CD4-positive, alpha-beta T cell treated with Interleukin-17A for 1 hour (primary cell): ENCODE measurements around the gene CCDC71L.

ENCODE experiments used
- DNase-seq: peaks from one replicate; pipeline ENCODE4 v3.0.0-alpha.2; 2020

CCDC71L gene

DNA sequence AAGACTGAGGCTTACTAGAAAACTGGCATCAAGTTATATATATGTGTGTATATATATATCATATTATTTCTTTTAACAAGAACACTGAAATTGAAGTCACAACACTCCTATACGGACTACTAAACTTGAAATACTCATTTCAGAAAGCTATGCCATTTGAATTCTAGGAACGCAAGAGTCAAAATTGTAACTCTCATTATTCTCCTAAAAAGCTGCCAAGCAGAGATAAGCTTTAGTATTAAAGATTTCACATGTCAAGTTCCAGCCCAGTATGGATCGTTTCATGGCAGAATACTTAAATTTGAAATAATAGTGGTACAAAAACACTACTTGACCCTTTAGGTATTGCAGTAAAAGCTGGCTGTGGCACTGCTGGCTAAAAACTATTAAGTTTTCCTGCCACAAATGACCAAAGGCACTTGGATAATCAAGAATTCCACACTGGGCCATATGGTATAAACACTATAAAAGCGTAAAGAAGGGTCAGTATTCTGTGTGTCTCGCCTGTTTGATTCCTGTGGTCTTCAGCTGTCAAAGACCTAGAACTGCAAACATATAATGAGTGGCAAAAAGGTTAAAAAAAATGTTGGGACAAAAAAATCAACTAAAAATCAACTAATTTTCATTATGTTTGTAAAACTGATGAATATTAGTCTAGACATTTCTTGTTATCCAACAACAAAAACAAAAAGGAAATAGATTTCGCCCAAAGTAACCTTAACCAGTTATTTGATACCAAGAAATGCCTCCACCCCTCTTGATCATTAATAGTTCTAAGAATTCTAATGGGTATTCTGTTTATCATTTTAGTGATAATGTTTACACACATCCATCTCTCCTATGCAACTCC, 2.4 kb downstream of the CCDC71L start:
- DNase-seq, result no peak

- DNase-seq, result no peak
Observed at GRCh38 chr7:106657085-106657991, 3.6 kb downstream of the CCDC71L start.

DNA sequence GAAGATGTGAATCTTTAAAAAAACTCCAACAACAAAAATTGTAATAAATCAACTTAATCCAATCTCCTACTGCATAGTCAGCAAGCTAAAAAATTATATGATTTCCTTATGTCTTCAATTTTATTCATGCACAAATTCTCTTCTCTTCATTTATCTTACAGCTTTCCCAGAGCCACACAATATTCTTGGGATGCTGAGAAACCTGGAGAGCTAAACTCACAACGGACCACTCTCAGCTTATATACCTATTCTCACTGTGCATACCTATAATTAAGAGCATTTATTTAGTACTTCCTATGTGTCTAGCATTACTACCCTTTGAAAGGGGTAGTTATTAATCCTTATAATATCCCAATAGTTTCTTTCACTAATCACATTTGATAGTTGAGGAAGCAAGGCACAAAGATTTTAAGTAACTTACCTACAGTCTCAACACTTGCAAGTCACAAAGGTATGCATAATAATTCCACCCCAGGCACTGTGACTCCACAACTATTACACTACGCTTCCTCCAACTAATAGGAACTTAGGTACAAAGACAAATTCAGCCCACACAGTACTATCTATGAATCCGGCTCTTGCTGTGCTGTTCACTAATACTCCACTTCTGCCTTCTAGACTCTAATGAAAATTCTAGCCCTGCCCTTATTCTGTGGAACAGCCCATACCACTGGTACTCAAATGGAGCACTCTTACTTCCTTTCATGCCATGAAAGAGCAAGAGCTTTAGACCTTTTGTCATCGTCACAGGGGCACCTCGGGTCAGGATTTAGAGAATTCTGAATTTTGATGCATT, 5.1 kb downstream of the CCDC71L start:
- no peak for DNase-seq

DNA sequence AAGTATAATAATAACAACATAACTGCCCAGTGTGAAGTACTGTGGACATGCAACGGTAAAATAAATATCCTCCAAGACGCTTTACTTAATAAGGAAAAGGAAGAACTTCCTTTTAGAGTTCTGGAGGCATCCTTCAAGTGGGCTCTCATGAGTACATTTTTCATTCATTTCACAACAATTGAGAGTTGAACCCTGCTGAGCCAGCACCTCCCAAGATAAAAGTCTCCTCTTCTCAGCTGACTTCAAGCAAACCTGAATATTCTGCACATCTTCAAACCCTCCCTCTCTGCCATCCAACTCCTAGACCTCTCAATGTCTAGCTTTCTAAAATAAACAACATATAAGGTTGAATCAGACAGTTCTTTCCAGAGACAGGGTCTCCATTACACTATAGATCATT, 7.5 kb downstream of the CCDC71L start:
- DNase-seq, result no peak

DNA sequence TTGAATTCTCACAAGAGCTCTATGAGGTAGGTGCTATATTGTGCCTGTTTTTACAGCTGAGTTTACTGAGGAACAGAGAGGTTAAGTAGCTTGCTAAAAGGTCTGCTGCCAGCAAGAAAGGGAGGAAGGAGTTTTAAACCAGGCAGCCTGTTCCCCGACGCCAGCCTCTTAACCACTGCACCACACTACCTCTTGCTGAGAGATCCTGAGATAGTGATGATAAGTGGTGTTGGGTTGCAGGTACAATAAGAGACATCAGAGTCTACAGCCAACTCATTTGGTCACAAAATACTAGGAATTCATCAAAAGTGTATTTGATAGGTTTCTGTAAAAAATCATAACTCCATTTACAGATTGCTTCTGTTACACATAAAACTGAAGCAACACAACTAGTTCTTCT, 8.0 kb downstream of the CCDC71L start:
- DNase-seq, result no peak

DNA sequence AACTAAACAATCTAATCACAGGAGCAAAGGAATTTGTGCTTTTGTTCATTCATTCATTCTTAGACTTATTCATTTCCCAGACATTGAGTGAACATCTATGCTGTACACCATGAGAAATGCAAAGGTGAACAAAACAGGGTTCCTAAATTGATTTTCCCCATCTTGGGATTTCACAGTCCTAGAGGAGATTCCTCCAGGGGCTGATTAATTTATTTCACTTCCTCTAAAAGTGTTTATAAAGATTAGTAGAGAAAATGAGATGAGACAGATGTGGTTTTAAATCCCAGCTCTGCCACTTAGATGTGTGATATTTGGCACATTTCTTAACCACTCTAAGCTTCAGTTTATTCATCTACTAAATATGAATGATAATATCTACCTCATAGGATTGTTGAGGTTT, 8.9 kb downstream of the CCDC71L start:
- DNase-seq, result no peak

- no peak for DNase-seq
Observed at GRCh38 chr7:106646256-106646655, 14.7 kb downstream of the CCDC71L start.

- DNase-seq, result no peak
Observed at GRCh38 chr7:106644999-106645398, 16.0 kb downstream of the CCDC71L start.

GRCh38 chr7:106643216-106644000, 17.6 kb downstream of the CCDC71L start:
- no peak for DNase-seq

- DNase-seq, result no peak
Observed at GRCh38 chr7:106641416-106641815, 19.5 kb downstream of the CCDC71L start.

GRCh38 chr7:106640368-106641141, 20.4 kb downstream of the CCDC71L start:
- no peak for DNase-seq

- DNase-seq, result no peak
Observed at GRCh38 chr7:106639476-106640334, 21.3 kb downstream of the CCDC71L start.

- no peak for DNase-seq
Observed at GRCh38 chr7:106635411-106635810, 25.5 kb downstream of the CCDC71L start.

DNA sequence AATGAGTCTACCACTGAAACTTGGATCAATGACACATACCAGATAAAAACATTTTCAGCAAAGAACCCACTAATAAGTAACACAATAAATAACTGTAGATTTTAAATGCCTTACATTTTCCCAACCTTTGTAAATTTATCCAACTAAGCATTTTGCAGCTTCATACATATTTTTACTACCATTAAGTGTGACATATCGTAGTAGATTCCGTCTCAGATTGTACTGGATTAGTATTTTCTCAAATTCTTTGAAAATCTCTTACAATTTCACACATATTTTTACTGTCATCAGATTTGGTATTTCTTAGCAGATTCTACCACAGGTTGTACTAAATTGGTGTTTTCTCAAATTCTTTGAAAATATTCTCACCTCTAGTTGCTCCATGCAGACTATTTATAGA, 26.0 kb downstream of the CCDC71L start:
- DNase-seq, result no peak

GRCh38 chr7:106630648-106631047, 30.3 kb downstream of the CCDC71L start:
- no peak for DNase-seq

DNA sequence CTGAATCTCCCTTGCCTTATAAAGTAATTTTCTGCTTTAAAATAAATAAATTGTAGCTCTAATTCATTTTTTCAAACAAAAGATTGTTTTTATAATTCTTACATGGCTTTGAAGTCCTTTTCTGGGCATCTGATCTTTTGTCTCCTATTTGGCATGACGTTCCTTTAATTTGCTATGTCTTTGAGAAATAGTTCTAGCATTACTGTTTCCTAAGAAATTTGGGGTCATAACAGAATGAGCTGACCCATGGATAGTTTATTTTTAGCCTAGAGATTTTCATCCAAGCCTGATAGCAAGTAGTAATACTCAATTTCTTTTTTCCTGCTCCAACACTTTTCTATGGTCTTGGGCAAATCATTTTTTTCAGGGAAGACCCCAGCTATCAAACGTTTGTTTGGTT, 31.4 kb downstream of the CCDC71L start:
- DNase-seq, result no peak

- no peak for DNase-seq
Observed at GRCh38 chr7:106626376-106627164, 34.4 kb downstream of the CCDC71L start.

GRCh38 chr7:106625678-106626301, 35.2 kb downstream of the CCDC71L start:
- DNase-seq, result no peak

DNA sequence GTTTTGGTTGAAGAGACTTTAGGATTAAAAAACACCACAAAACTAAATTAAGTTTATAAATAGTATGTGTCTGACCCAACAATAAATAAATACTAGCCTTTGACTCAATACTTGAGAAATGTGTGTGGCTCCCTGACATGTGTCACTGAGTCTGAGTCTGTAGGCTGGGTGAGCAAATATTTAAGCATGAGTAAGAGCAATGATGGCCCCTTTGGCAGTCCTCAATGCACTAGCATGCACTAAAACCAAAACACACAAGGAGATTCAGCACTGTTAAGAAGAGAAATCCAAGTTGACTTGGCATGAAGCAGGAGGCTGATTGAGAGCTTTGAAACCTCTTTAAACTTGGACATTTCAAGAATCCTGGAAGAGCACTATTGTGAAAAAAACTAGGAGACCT, 37.1 kb downstream of the CCDC71L start:
- no peak for DNase-seq
